A549 (cell line): ENCODE data around the gene GAN. TPM values are rescaled to one million over a fixed set of nuclear protein-coding genes. Genes with fewer than 3 reads are reported as not detected.

ENCODE experiments used
- ATAC-seq, 2 experiments: fragments of 200-7000 bp in 1 of 2; fragments of >200 bp in 1 of 2; cut with Nextera tagmentation in 1 of 2; cut with Tn5 transposase in 1 of 2; 3 replicates each; pipeline versions ENCODE4 v1.8.0 to v1.9.1; 2018 to 2020; ENCODE audit warnings: mild to moderate bottlenecking in 1 of 2, moderate library complexity in 1 of 2
- CTCF ChIA-PET: fragments of 300-600 bp; sonication (Branson Sonifier 250); formaldehyde crosslinking; extraction: SDS; loops from one replicate; lab custom pipeline; 2021; ENCODE audit warnings: antibody characterized with exemption, inconsistent platforms; lab: Yijun Ruan, JAX
- POLR2A ChIA-PET: fragments of 350-600 bp; formaldehyde crosslinking; extraction: SDS; loops from one replicate; lab custom pipeline; 2021; ENCODE audit warnings: antibody characterized with exemption, inconsistent platforms; lab: Yijun Ruan, JAX
- DNase-seq, 2 experiments: peaks; one replicate each; pipeline versions ENCODE4 v3.0.0 to v3.0.0-alpha.2; 2011 to 2016; ENCODE audit warnings: low read depth in 1 of 2, low spot score in 1 of 2
- FAIRE-seq: peaks from 2 replicates; lab custom pipeline; 2011; peaks lifted over from hg19 to GRCh38; lab: Jason Lieb, UNC
- H3K27ac ChIP-seq, 2 experiments: fragments of >200 bp; sonication (Bioruptor Twin); formaldehyde crosslinking; 3 replicates each; pipeline ENCODE4 v1.5.1; 2016 to 2017
- H3K4me1 ChIP-seq: fragments of >200 bp; sonication (Bioruptor Twin); formaldehyde crosslinking; 3 replicates; pipeline ENCODE4 v1.6.1; 2016
- H3K4me2 ChIP-seq: fragments of >200 bp; sonication (Bioruptor Twin); formaldehyde crosslinking; 3 replicates; pipeline ENCODE4 v1.6.1; 2016
- H3K4me3 ChIP-seq: fragments of >200 bp; sonication (Bioruptor Twin); formaldehyde crosslinking; 3 replicates; pipeline ENCODE4 v1.5.1; 2016
- H3K9me3 ChIP-seq: fragments of >200 bp; sonication (Bioruptor Twin); formaldehyde crosslinking; 3 replicates; pipeline ENCODE4 v1.6.1; 2016
- BHLHE40 ChIP-seq: IDR thresholded peaks from 2 replicates; pipeline ENCODE4 v1.6.1; 2012; ENCODE audit warnings: low read depth, low read length, inconsistent platforms
- CBX2 ChIP-seq: fragments of 200-600 bp; sonication (generic); IDR thresholded peaks from 2 replicates; pipeline ENCODE4 v1.6.1; 2016; ENCODE audit warnings: low read depth, mild to moderate bottlenecking, borderline replicate concordance
- EHF ChIP-seq: fragments of 250-450 bp; sonication (Bioruptor Pico); IDR thresholded peaks from 2 replicates; pipeline ENCODE4 v1.5.0; 2020; ENCODE audit warnings: mild to moderate bottlenecking
- ESRRA ChIP-seq: fragments of 150-350 bp; IDR thresholded peaks from 2 replicates; pipeline ENCODE4 v1.6.1; 2014; ENCODE audit warnings: mild to moderate bottlenecking, low read length, borderline replicate concordance
- FOSL2 ChIP-seq, 2 experiments: fragments of 450-650 bp in 1 of 2; fragments of >200 bp in 1 of 2; sonication (Bioruptor Twin) in 1 of 2; formaldehyde crosslinking; IDR thresholded peaks; 2 replicates each; pipeline versions ENCODE4 v1.5.0 to v1.6.1; 2016 to 2020; ENCODE audit warnings: mild to moderate bottlenecking in 1 of 2, moderate library complexity in 1 of 2
- FOXS1 ChIP-seq: fragments of 250-450 bp; sonication (Bioruptor Pico); IDR thresholded peaks from 2 replicates; pipeline ENCODE4 v1.5.0; 2020; ENCODE audit warnings: mild to moderate bottlenecking, moderate library complexity
- GATA3 ChIP-seq: IDR thresholded peaks from 2 replicates; pipeline ENCODE4 v1.6.1; 2012; ENCODE audit warnings: borderline replicate concordance
- HOXB5 ChIP-seq: fragments of 250-450 bp; sonication (Bioruptor Pico); IDR thresholded peaks from 2 replicates; pipeline ENCODE4 v1.5.0; 2020; ENCODE audit warnings: mild to moderate bottlenecking, moderate library complexity
- JUN ChIP-seq, 2 experiments: fragments of >200 bp; sonication (Bioruptor Twin); formaldehyde crosslinking; IDR thresholded peaks; 2 replicates in 1 of 2; 3 replicates in 1 of 2; pipeline ENCODE4 v1.6.1; 2016 to 2017
- KDM1A ChIP-seq: fragments of 200-600 bp; sonication (generic); IDR thresholded peaks from 2 replicates; pipeline ENCODE4 v1.6.1; 2016; ENCODE audit warnings: low read depth, mild to moderate bottlenecking
- KDM5A ChIP-seq: fragments of 200-600 bp; sonication (generic); IDR thresholded peaks from 2 replicates; pipeline ENCODE4 v1.6.1; 2016; ENCODE audit warnings: antibody characterized with exemption, mild to moderate bottlenecking
- MAFK ChIP-seq: fragments of 450-650 bp; IDR thresholded peaks from 2 replicates; pipeline ENCODE4 v1.6.1; 2014; ENCODE audit not compliant: partially characterized antibody
- MAX ChIP-seq: IDR thresholded peaks from 2 replicates; pipeline ENCODE4 v1.6.1; 2012
- MAZ ChIP-seq: fragments of 150-350 bp; IDR thresholded peaks from 2 replicates; pipeline ENCODE4 v1.6.1; 2014; ENCODE audit warnings: antibody characterized with exemption, low read depth, low read length, borderline replicate concordance
- MYC ChIP-seq: IDR thresholded peaks from 2 replicates; pipeline ENCODE4 v1.6.1; 2012; ENCODE audit warnings: mild to moderate bottlenecking, inconsistent platforms, low read length, improper control_type of control experiment, borderline replicate concordance
- NPAS2 ChIP-seq: fragments of 250-450 bp; sonication (Bioruptor Pico); IDR thresholded peaks from 2 replicates; pipeline ENCODE4 v1.8.0; 2022; ENCODE audit warnings: mild to moderate bottlenecking, moderate library complexity, borderline replicate concordance
- PHF8 ChIP-seq: fragments of 200-600 bp; sonication (generic); IDR thresholded peaks from 2 replicates; pipeline ENCODE4 v1.6.1; 2016; ENCODE audit warnings: low read depth, mild to moderate bottlenecking, antibody characterized with exemption, moderate library complexity, borderline replicate concordance
- POLR2AphosphoS2 ChIP-seq: conservative IDR thresholded peaks from 2 replicates; pipeline ENCODE4 v1.6.1; 2012; ENCODE audit warnings: low read length, improper control_type of control experiment, inconsistent platforms
- RARB ChIP-seq: fragments of 250-450 bp; sonication (Bioruptor Pico); IDR thresholded peaks from 2 replicates; pipeline ENCODE4 v1.8.0; 2021; ENCODE audit warnings: mild to moderate bottlenecking, moderate library complexity
- RCOR1 ChIP-seq: fragments of 150-350 bp; IDR thresholded peaks from 2 replicates; pipeline ENCODE4 v1.6.1; 2014; ENCODE audit warnings: antibody characterized with exemption, low read length, low read depth
- SMC3 ChIP-seq: fragments of >200 bp; sonication (Bioruptor Twin); formaldehyde crosslinking; IDR thresholded peaks from 3 replicates; pipeline ENCODE4 v1.6.1; 2018; ENCODE audit warnings: inconsistent platforms
- SREBF2 ChIP-seq: fragments of 450-650 bp; IDR thresholded peaks from 2 replicates; pipeline ENCODE4 v1.6.1; 2014; ENCODE audit warnings: mild to moderate bottlenecking, moderate library complexity
- TFCP2L1 ChIP-seq: fragments of 250-450 bp; sonication (Bioruptor Pico); IDR thresholded peaks from 2 replicates; pipeline ENCODE4 v1.5.0; 2021; ENCODE audit warnings: mild to moderate bottlenecking
- ZNF302 ChIP-seq: fragments of 250-450 bp; sonication (Bioruptor Pico); IDR thresholded peaks from 2 replicates; pipeline ENCODE4 v1.9.0; 2021; ENCODE audit warnings: inconsistent platforms, mild to moderate bottlenecking, moderate library complexity
- WGBS: methylation state at CpG from one replicate; pipeline ENCODE4 v1.1.6; 2017; ENCODE audit errors: missing lambda C conversion rate; 5-methylcytosine and 5-hydroxymethylcytosine counted together
- polyA plus RNA-seq, 4 experiments: library from polyadenylated mRNA; depleted of rRNA in 3 of 4; stranded (reverse); fragments of >200 nt; fragmentation: RNase III in 1 of 4; extraction: RNeasy Plus Mini Kit Qiagen cat#74134 plus additional on column Dnase treatment in 1 of 4; gene quantifications; 2 replicates in 3 of 4; 3 replicates in 1 of 4; pipeline ENCODE4 v1.2.3, GENCODE V29; 2011 to 2017
- TF ChIP-seq, protein P1 (sequence below): fragments of 200-600 bp; sonication (generic); IDR thresholded peaks from 2 replicates; pipeline ENCODE4 v1.6.1; 2016; ENCODE audit warnings: antibody characterized with exemption, mild to moderate bottlenecking, moderate library complexity
- TF ChIP-seq, protein P2 (sequence below): fragments of >200 bp; sonication (Bioruptor Twin); formaldehyde crosslinking; IDR thresholded peaks from 3 replicates; pipeline ENCODE4 v1.5.1; 2016
- TF ChIP-seq, protein P3 (sequence below): IDR thresholded peaks from 2 replicates; pipeline ENCODE4 v1.6.1; 2012; ENCODE audit warnings: low read depth, borderline replicate concordance
- TF ChIP-seq, protein P4 (sequence below): fragments of >200 bp; sonication (Bioruptor Twin); formaldehyde crosslinking; IDR thresholded peaks from 3 replicates; pipeline ENCODE4 v1.6.1; 2016

Gene GAN
- polyA plus RNA-seq, 2 of the 4 experiments (the other 2 are of a cell fraction) = 2.8 to 8.1 TPM

GRCh38 chr16:81429045-81429521, 114.3 kb downstream of the GAN start (continued):
- TF ChIP-seq, protein P1, sequence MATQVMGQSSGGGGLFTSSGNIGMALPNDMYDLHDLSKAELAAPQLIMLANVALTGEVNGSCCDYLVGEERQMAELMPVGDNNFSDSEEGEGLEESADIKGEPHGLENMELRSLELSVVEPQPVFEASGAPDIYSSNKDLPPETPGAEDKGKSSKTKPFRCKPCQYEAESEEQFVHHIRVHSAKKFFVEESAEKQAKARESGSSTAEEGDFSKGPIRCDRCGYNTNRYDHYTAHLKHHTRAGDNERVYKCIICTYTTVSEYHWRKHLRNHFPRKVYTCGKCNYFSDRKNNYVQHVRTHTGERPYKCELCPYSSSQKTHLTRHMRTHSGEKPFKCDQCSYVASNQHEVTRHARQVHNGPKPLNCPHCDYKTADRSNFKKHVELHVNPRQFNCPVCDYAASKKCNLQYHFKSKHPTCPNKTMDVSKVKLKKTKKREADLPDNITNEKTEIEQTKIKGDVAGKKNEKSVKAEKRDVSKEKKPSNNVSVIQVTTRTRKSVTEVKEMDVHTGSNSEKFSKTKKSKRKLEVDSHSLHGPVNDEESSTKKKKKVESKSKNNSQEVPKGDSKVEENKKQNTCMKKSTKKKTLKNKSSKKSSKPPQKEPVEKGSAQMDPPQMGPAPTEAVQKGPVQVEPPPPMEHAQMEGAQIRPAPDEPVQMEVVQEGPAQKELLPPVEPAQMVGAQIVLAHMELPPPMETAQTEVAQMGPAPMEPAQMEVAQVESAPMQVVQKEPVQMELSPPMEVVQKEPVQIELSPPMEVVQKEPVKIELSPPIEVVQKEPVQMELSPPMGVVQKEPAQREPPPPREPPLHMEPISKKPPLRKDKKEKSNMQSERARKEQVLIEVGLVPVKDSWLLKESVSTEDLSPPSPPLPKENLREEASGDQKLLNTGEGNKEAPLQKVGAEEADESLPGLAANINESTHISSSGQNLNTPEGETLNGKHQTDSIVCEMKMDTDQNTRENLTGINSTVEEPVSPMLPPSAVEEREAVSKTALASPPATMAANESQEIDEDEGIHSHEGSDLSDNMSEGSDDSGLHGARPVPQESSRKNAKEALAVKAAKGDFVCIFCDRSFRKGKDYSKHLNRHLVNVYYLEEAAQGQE = no peak
- TF ChIP-seq SREBF2 (no peak), MAX (peak; percentile 28; the same call in 1 of the 2 replicates), CBX2 (no peak), ESRRA (no peak), SMC3 (peak; percentile 28; the same call in 1 of the 3 replicates), PHF8 (no peak), RCOR1 (no peak), GATA3 (no peak), MYC (no peak), MAZ (no peak), TFCP2L1 (CRISPR knock-in tag) (no peak), KDM1A (no peak), ZNF302 (no peak), POLR2AphosphoS2 (no peak), NPAS2 (CRISPR knock-in tag) (no peak), FOSL2 (IDR thresholded peaks at IDR 0.05) (no peak), FOSL2 (CRISPR knock-in tag; IDR thresholded peaks at IDR 0.05) (no peak)
- TF ChIP-seq, protein P2, sequence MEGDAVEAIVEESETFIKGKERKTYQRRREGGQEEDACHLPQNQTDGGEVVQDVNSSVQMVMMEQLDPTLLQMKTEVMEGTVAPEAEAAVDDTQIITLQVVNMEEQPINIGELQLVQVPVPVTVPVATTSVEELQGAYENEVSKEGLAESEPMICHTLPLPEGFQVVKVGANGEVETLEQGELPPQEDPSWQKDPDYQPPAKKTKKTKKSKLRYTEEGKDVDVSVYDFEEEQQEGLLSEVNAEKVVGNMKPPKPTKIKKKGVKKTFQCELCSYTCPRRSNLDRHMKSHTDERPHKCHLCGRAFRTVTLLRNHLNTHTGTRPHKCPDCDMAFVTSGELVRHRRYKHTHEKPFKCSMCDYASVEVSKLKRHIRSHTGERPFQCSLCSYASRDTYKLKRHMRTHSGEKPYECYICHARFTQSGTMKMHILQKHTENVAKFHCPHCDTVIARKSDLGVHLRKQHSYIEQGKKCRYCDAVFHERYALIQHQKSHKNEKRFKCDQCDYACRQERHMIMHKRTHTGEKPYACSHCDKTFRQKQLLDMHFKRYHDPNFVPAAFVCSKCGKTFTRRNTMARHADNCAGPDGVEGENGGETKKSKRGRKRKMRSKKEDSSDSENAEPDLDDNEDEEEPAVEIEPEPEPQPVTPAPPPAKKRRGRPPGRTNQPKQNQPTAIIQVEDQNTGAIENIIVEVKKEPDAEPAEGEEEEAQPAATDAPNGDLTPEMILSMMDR = peak; percentile 39

DNA sequence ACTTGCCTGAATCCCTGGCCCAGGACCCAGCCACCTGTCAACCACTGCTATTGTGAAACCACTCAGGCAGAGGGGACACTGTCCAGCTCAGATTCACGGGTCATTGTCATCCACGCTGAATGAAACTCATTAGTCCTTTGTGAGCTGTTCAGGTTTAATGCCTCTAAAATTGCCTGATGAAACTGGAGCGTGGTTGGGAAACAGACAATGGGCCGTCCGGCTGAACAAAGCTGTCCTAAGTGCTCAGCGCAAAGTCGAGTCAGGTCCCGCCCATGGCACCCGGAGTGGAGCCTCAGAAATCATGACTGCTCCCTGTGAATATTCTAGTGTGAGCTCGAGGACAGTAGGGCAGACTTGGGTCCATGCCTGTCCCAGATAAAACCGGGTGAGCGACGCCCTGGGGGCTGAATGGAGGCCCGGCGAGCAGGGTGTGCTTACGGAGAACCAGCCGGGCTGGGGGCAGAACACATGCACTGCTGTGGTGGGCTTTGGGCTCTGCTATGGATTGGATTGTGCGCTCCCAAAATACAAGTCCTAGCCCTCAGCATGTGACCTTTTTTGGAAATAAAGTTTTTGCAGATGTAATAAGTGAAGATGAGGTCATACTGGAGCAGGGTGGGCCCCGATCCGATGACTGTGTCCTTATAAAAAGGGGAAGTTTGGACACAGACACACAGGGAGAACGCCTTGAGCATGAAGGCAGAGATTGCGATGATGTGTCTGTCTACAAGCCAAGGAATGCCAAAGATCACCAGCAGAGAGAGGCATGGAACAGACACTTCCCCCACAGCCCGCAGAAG, 117.0 kb downstream of the GAN start:
- 60% methylated on average over 19 of the region's 23 CpGs for WGBS
- ChIA-PET CTCF (interaction anchor here (0.7 to 1.4 kb wide), 6 partner anchors 8 to 266 kb away, joined by 3 to 5 read pairs (median 3); no protein-coding TSS in a partner anchor), POLR2A (no interaction called here)
- H3K4me3 ChIP-seq = no peak overlapping the region
- peaks cover 35% of the 10 kb centered on the region for H3K4me1 ChIP-seq
- FAIRE-seq (no peak), ATAC-seq (peak; percentile 88 to 89), DNase-seq (peak in 1 of 2 experiments; percentile 90)
- no peaks in the 10 kb centered on the region for H3K9me3 ChIP-seq
- peak overlapping the region; percentile 89 to 90 for H3K27ac ChIP-seq
- peak overlapping the region; percentile 59 for H3K4me2 ChIP-seq
- TF ChIP-seq, protein P3, sequence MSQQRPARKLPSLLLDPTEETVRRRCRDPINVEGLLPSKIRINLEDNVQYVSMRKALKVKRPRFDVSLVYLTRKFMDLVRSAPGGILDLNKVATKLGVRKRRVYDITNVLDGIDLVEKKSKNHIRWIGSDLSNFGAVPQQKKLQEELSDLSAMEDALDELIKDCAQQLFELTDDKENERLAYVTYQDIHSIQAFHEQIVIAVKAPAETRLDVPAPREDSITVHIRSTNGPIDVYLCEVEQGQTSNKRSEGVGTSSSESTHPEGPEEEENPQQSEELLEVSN = no peak; the same call in 1 of the 2 replicates
- no peak for TF ChIP-seq FOXS1 (CRISPR knock-in tag)
- TF ChIP-seq POLR2AphosphoS2 = no peak
- TF ChIP-seq KDM5A = no peak
- no peak for TF ChIP-seq PHF8
- TF ChIP-seq SREBF2 = no peak
- peak in 1 of 2 experiments; percentile 58; a peak in 1 of 5 replicates for TF ChIP-seq JUN (IDR thresholded peaks at IDR 0.05)
- TF ChIP-seq BHLHE40 = no peak
- peak; percentile 24; the same call in 1 of the 2 replicates for TF ChIP-seq HOXB5 (CRISPR knock-in tag)
- TF ChIP-seq EHF (CRISPR knock-in tag) = 0 out of 2 replicates have a peak, but pooled peaks have one; percentile 44
- TF ChIP-seq, protein P2 = no peak
- TF ChIP-seq MAFK = no peak
- no peak for TF ChIP-seq RARB (CRISPR knock-in tag)
- TF ChIP-seq, protein P4, sequence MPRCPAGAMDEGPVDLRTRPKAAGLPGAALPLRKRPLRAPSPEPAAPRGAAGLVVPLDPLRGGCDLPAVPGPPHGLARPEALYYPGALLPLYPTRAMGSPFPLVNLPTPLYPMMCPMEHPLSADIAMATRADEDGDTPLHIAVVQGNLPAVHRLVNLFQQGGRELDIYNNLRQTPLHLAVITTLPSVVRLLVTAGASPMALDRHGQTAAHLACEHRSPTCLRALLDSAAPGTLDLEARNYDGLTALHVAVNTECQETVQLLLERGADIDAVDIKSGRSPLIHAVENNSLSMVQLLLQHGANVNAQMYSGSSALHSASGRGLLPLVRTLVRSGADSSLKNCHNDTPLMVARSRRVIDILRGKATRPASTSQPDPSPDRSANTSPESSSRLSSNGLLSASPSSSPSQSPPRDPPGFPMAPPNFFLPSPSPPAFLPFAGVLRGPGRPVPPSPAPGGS = no peak
